GM12864 (cell line): ENCODE data around the gene GRM7.
"Not testable (repeated sequence)": the region's sequence is repeated elsewhere in the genome, so short reads cannot be mapped to it uniquely, and the experiment has no call there.

Source experiments
- DNase-seq: peaks from one replicate; pipeline ENCODE4 v3.0.0-alpha.2; 2011; ENCODE audit warnings: low read depth
- H3K4me3 ChIP-seq: 2 replicates; pipeline ENCODE4 v1.5.1; 2011; ENCODE audit warnings: mild to moderate bottlenecking, low read depth, low read length, control low read depth
- TF ChIP-seq, protein P1 (sequence below): IDR thresholded peaks from 2 replicates; pipeline ENCODE4 v1.5.1; 2011; ENCODE audit warnings: low read depth, mild to moderate bottlenecking, moderate library complexity, low read length, control low read depth, inconsistent platforms; ENCODE audit errors: missing control alignments

GRM7 gene

DNA sequence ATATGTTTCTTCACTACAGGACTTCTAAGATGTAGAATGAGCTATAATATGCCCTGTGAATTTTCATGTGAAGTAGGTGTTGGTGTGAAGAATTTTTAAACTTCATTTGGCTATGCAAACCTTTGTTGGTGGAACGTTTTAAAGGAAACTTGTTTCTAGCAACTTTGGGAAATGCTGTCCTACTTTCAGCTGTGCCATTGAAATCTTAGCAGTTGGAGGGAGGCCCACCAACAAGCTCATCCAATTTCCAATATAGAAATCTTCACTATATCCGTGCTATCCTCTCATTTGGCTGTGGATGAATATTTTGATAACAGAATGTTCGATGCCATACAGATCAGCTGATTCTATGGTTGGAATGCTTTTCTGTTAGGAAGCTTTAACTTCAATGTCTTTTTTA is 51.3 kb downstream of the GRM7 start:
- TF ChIP-seq, protein P1, sequence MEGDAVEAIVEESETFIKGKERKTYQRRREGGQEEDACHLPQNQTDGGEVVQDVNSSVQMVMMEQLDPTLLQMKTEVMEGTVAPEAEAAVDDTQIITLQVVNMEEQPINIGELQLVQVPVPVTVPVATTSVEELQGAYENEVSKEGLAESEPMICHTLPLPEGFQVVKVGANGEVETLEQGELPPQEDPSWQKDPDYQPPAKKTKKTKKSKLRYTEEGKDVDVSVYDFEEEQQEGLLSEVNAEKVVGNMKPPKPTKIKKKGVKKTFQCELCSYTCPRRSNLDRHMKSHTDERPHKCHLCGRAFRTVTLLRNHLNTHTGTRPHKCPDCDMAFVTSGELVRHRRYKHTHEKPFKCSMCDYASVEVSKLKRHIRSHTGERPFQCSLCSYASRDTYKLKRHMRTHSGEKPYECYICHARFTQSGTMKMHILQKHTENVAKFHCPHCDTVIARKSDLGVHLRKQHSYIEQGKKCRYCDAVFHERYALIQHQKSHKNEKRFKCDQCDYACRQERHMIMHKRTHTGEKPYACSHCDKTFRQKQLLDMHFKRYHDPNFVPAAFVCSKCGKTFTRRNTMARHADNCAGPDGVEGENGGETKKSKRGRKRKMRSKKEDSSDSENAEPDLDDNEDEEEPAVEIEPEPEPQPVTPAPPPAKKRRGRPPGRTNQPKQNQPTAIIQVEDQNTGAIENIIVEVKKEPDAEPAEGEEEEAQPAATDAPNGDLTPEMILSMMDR: no peak
- no peak for DNase-seq
- no peak overlapping the region for H3K4me3 ChIP-seq

DNA sequence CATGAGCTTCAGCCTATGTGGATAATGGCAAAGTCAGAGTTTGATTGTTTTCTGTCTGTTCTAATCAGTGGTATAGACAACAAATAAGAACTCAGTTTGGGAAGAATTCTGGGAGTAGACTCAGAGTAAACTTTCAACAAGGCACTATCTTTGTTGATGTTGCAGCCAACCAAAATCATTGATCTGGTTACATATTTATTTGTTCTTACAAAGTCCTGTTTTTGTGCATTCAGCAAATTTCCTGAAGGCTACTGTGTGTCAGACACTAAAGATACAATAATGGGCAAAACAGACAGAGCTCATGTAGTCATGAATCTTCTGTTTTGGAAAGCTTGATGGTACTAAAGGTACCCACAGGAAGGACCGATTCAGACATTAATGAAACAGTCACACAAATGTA is 55.0 kb downstream of the GRM7 start:
- TF ChIP-seq, protein P1: no peak
- no peak for DNase-seq
- no peak overlapping the region for H3K4me3 ChIP-seq

DNA sequence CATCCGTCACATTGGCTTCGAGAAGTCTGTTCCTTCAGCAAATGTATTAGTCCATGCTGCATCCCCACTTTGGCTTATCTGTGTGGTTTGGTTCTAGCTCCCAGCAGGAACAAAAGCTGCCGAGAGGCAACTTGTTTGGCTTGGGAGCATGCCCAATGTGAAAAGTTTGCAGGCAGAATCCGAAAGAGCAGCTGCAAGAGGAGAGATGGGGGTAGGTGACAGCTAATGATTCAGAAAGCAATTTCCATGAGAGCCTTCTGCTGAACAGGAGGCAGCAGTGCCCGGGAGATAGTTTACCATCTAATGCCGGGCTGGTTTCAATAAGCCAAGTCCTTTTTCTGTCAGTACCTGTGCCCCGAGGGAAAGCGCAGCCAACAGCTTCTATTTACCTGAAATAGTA is 60.2 kb downstream of the GRM7 start:
- H3K4me3 ChIP-seq: no peak overlapping the region
- DNase-seq: no peak
- TF ChIP-seq, protein P1: no peak

DNA sequence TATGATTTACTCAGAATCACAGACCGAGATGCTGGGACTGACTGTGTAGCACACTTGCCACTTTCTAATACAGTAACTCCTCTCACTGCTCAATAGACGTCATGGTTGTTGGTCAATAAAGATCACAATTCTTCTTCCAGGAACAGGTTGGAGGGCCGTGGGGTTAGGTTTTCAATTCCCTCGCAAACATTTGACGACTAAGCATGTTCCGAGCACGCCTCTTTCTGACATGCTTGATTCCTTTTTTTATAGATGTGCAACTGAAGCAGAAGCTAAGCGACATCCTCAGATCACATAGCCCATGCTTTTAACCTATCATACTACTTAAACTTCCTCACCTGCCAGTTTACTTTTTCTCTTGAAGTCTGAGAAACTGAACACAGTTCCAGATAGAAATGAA is 61.0 kb downstream of the GRM7 start:
- TF ChIP-seq, protein P1: no peak
- no peak for DNase-seq
- no peak overlapping the region for H3K4me3 ChIP-seq

DNA sequence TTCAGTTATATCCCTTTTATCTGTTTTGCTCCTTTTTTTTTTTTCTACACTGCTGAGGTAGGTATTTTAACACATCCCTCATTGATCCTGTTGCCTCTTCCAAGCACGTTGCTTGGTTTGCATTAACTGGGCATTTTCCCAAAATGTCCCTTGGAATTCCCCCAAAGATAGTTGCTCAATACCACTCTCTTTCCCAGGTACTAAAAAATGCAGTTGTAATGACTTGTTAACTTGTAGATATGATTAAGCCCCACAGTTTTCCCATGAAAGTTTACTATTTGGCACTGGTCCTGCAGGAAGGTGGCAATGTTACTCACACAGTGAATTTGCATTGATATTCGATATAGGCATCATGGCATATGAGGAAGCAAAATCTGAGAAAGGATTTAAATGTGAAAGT is 67.1 kb downstream of the GRM7 start:
- DNase-seq: no peak
- TF ChIP-seq, protein P1: no peak
- H3K4me3 ChIP-seq: no peak overlapping the region

DNA sequence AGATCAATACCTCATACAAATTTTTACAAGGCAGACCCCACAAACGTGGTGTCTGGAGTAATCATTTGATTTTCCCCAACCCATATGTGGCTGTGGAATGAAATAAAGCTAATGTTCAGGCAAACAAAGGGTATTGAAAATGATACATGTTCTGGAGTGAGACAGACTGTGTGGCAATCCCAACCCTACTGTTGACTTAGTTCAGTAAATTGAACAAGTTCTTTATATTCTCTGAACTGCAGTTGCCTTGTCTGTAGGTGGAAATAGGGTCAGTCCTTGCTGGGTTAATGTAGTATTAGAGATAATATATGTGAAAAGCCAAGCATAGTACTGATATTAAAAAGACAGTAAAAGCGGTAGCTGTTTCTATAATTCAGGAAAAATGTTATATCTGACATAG is 69.0 kb downstream of the GRM7 start:
- TF ChIP-seq, protein P1: no peak
- no peak for DNase-seq
- H3K4me3 ChIP-seq: no peak overlapping the region

DNA sequence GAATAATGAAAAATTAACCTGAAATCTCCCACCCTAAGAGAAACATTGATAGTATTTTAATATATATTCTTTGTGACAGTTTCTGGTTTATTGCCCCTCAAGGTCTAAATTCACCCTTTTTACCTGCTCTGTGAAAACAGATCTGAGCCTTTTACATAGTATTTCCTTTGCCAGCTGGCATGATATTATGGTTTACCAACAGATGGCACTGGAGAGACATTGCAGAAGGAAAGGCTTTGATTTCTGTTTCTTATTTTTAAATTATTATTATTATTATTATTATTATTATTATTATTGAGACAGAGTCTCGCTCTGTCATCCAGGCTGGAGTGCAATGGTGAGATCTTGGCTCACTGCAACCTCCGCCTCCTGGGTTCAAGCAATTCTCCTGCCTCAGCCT is 74.5 kb downstream of the GRM7 start:
- DNase-seq, H3K4me3 ChIP-seq: not testable (repeated sequence)

DNA sequence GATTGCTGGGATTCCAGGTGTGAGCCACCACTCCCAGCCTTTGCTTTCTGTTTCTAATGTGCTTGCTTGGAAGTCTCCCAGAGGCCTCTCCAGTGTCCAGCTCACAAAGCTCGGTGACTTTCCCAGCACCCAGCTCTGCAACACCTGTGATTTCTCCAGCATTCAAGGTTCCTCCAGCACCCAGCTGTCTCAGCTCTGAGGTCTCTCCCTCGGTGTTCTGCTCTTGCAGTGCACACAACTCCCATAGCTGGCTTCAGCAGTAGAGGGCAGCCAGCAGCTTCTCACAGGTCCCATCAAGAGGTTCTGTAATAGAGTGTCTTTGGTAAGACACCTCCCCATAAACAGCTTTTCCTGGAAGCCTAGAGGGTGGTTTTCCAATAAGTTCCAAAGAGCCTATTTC is 75.1 kb downstream of the GRM7 start:
- DNase-seq: no peak
- no peak overlapping the region for H3K4me3 ChIP-seq
- TF ChIP-seq, protein P1: no peak
